NCI-H2107 (cell line): Measurements from ENCODE around the gene IL12RB2.
"Not testable (repeated sequence)": the region's sequence is repeated elsewhere in the genome, so short reads cannot be mapped to it uniquely, and the experiment has no call there.

Experiments
- DNase-seq: peaks from one replicate; lab custom pipeline; 2025; lab: John Stamatoyannopoulos, UW

The IL12RB2 gene

GRCh38 chr1:67431869-67432578 is 124.4 kb downstream of the IL12RB2 start:
- no peak for DNase-seq

GRCh38 chr1:67432745-67433144 is 125.1 kb downstream of the IL12RB2 start:
- DNase-seq: no peak

- no peak for DNase-seq
Measured at GRCh38 chr1:67433837-67434236, 126.2 kb downstream of the IL12RB2 start.

- DNase-seq: no peak
Measured at GRCh38 chr1:67434491-67434890, 126.8 kb downstream of the IL12RB2 start.

- DNase-seq: no peak
Measured at GRCh38 chr1:67436511-67437055, 128.9 kb downstream of the IL12RB2 start.

GRCh38 chr1:67437961-67438360 is 130.3 kb downstream of the IL12RB2 start:
- no peak for DNase-seq

GRCh38 chr1:67439277-67440029 is 131.8 kb downstream of the IL12RB2 start:
- DNase-seq: no peak

- DNase-seq: no peak
Measured at GRCh38 chr1:67440339-67440738, 132.7 kb downstream of the IL12RB2 start.

GRCh38 chr1:67441183-67441582 is 133.5 kb downstream of the IL12RB2 start:
- DNase-seq: no peak

- DNase-seq: no peak
Measured at GRCh38 chr1:67441739-67442281, 134.1 kb downstream of the IL12RB2 start.

- DNase-seq: not testable (repeated sequence)
Measured at GRCh38 chr1:67446014-67446413, 138.3 kb downstream of the IL12RB2 start.
